SK-N-SH (cell line): Measurements from ENCODE around the gene GALNT4. TPM values are rescaled to one million over a fixed set of nuclear protein-coding genes. Genes with fewer than 3 reads are reported as not detected.

ENCODE experiments used
- CTCF ChIA-PET: fragments of 300-600, 350-600 bp; formaldehyde crosslinking; extraction: SDS; loops from one replicate; lab custom pipeline; 2021; lab: Yijun Ruan, JAX
- POLR2A ChIA-PET: fragments of 350-600 bp; sonication (Branson Sonifier 250); formaldehyde crosslinking; extraction: SDS; loops from one replicate; lab custom pipeline; 2020; ENCODE audit warnings: antibody characterized with exemption, inconsistent platforms; lab: Yijun Ruan, JAX
- DNase-seq: peaks from one replicate; pipeline ENCODE4 v3.0.0; 2012
- H2AFZ ChIP-seq: fragments of 200-600 bp; sonication (generic); 2 replicates; pipeline ENCODE4 v1.8.1; 2016; ENCODE audit warnings: antibody characterized with exemption, mild to moderate bottlenecking, low read depth
- H3F3A ChIP-seq: fragments of 200-600 bp; sonication (generic); replicated peaks from 2 replicates; pipeline ENCODE3; 2016; ENCODE audit warnings: antibody characterized with exemption, mild to moderate bottlenecking; ENCODE audit not compliant: insufficient read depth
- H3K27ac ChIP-seq, 2 experiments: fragments of 200-500 bp in 1 of 2; fragments of 200-600 bp in 1 of 2; sonication (Bioruptor generic) in 1 of 2; sonication (generic), shearing (Covaris generic) in 1 of 2; 2 replicates each; pipeline versions ENCODE4 v1.5.1 to v1.6.1; 2014 to 2016; ENCODE audit warnings: low read depth in 2 of 2, inconsistent platforms in 1 of 2, low read length in 1 of 2, mild to moderate bottlenecking in 1 of 2, mixed read lengths in 1 of 2
- H3K27me3 ChIP-seq: fragments of 200-600 bp; sonication (generic), shearing (Covaris generic); 2 replicates; pipeline ENCODE4 v1.6.1; 2016; ENCODE audit warnings: mixed run types; ENCODE audit not compliant: insufficient read depth
- H3K36me3 ChIP-seq, 2 experiments: fragments of 200-500 bp in 1 of 2; fragments of 200-600 bp in 1 of 2; sonication (Bioruptor generic) in 1 of 2; sonication (generic) in 1 of 2; replicated peaks in 1 of 2; 2 replicates each; pipeline versions ENCODE3 to v1.5.1; 2014 to 2016; ENCODE audit warnings: low read length in 1 of 2, mild to moderate bottlenecking in 1 of 2; ENCODE audit not compliant: insufficient read depth in 2 of 2, control insufficient read depth in 1 of 2
- H3K4me1 ChIP-seq, 2 experiments: fragments of 200-500 bp in 1 of 2; fragments of 200-600 bp in 1 of 2; sonication (Bioruptor generic) in 1 of 2; sonication (generic), shearing (Covaris generic) in 1 of 2; 2 replicates each; pipeline versions ENCODE4 v1.5.1 to v1.6.1; 2014 to 2016; ENCODE audit warnings: low read depth in 1 of 2, low read length in 1 of 2, mixed run types in 1 of 2; ENCODE audit not compliant: insufficient read depth in 2 of 2, control insufficient read depth in 1 of 2
- H3K4me2 ChIP-seq: fragments of 200-600 bp; sonication (generic), shearing (Covaris generic); 2 replicates; pipeline ENCODE4 v1.6.1; 2017; ENCODE audit warnings: mixed run types
- H3K4me3 ChIP-seq, 2 experiments: fragments of 200-500 bp in 1 of 2; fragments of 200-600 bp in 1 of 2; sonication (Bioruptor generic) in 1 of 2; sonication (generic), shearing (Covaris generic) in 1 of 2; 2 replicates each; pipeline versions ENCODE4 v1.5.1 to v1.8.1; 2014 to 2016; ENCODE audit warnings: low read depth in 2 of 2, inconsistent platforms in 1 of 2, low read length in 1 of 2, mild to moderate bottlenecking in 1 of 2, mixed read lengths in 1 of 2, moderate library complexity in 1 of 2
- H3K79me2 ChIP-seq: fragments of 200-600 bp; sonication (generic); 2 replicates; pipeline ENCODE4 v1.8.1; 2017; ENCODE audit warnings: mild to moderate bottlenecking; ENCODE audit not compliant: insufficient read depth
- H3K9ac ChIP-seq: fragments of 200-600 bp; sonication (generic); 2 replicates; pipeline ENCODE4 v1.6.1; 2017; ENCODE audit warnings: mixed run types
- H3K9me2 ChIP-seq: fragments of 200-600 bp; sonication (generic); 2 replicates; pipeline ENCODE4 v1.6.1; 2017; ENCODE audit warnings: mixed run types
- H3K9me3 ChIP-seq: fragments of 200-600 bp; sonication (generic); 2 replicates; pipeline ENCODE4 v1.6.1; 2017; ENCODE audit warnings: mixed run types, mild to moderate bottlenecking, moderate library complexity
- H4K20me1 ChIP-seq: fragments of 200-600 bp; sonication (generic); 2 replicates; pipeline ENCODE4 v1.6.1; 2017; ENCODE audit warnings: mild to moderate bottlenecking, mixed run types; ENCODE audit not compliant: insufficient read depth
- ELF1 ChIP-seq: IDR thresholded peaks from 2 replicates; pipeline ENCODE4 v1.4.0; 2012
- EP300 ChIP-seq, 2 experiments: IDR thresholded peaks; 2 replicates each; pipeline versions ENCODE4 v1.4.0 to v1.6.1; 2012; ENCODE audit warnings: borderline replicate concordance in 1 of 2, low read depth in 1 of 2, low read length in 1 of 2
- EZH2phosphoT487 ChIP-seq: fragments of 200-600 bp; sonication (generic); IDR thresholded peaks from 2 replicates; pipeline ENCODE4 v1.6.1; 2017; ENCODE audit warnings: low read depth, mixed run types, mild to moderate bottlenecking, antibody characterized with exemption, moderate library complexity, borderline replicate concordance
- MEF2A ChIP-seq: IDR thresholded peaks from 2 replicates; pipeline ENCODE4 v1.4.0; 2012; ENCODE audit warnings: low read depth, borderline replicate concordance
- NFIC ChIP-seq: IDR thresholded peaks from 2 replicates; pipeline ENCODE4 v1.4.0; 2012; ENCODE audit warnings: borderline replicate concordance
- NRF1 ChIP-seq: IDR thresholded peaks from 2 replicates; pipeline ENCODE4 v1.6.1; 2012; ENCODE audit warnings: low read depth, mild to moderate bottlenecking, low read length
- PBX3 ChIP-seq: IDR thresholded peaks from 2 replicates; pipeline ENCODE4; 2012
- POLR2AphosphoS5 ChIP-seq: IDR thresholded peaks from 2 replicates; pipeline ENCODE4 v1.6.1; 2012; ENCODE audit warnings: low read depth, low read length
- RCOR1 ChIP-seq: fragments of 150-350 bp; IDR thresholded peaks from 2 replicates; pipeline ENCODE4 v1.6.1; 2017; ENCODE audit warnings: antibody characterized with exemption, low read length
- REST ChIP-seq: IDR thresholded peaks from 2 replicates; pipeline ENCODE4 v1.6.1; 2012; ENCODE audit warnings: mild to moderate bottlenecking, low read depth, low read length, moderate library complexity
- RFX5 ChIP-seq: IDR thresholded peaks from 2 replicates; pipeline ENCODE4 v1.6.1; 2012; ENCODE audit warnings: mild to moderate bottlenecking, improper control_type of control experiment, low read length
- SIN3A ChIP-seq: IDR thresholded peaks from 2 replicates; pipeline ENCODE4 v1.6.1; 2012; ENCODE audit warnings: low read depth, mild to moderate bottlenecking, low read length, moderate library complexity, borderline replicate concordance
- SMC3 ChIP-seq: IDR thresholded peaks from 2 replicates; pipeline ENCODE4 v1.6.1; 2012; ENCODE audit warnings: low read depth, low read length, improper control_type of control experiment
- TAF1 ChIP-seq: IDR thresholded peaks from 2 replicates; pipeline ENCODE4 v1.6.1; 2012; ENCODE audit warnings: low read depth, mild to moderate bottlenecking, low read length, moderate library complexity, borderline replicate concordance
- USF1 ChIP-seq: IDR thresholded peaks from 2 replicates; pipeline ENCODE4 v1.4.0; 2012; ENCODE audit warnings: low read depth, borderline replicate concordance
- USF2 ChIP-seq: fragments of 150-350 bp; IDR thresholded peaks from 2 replicates; pipeline ENCODE4 v1.6.1; 2017; ENCODE audit warnings: antibody characterized with exemption, low read length, low read depth, borderline replicate concordance
- YY1 ChIP-seq: IDR thresholded peaks from 2 replicates; pipeline ENCODE4 v1.4.0; 2012; ENCODE audit warnings: low read depth, mild to moderate bottlenecking
- ZBTB33 ChIP-seq: IDR thresholded peaks from 2 replicates; pipeline ENCODE4 v1.4.0; 2012; ENCODE audit warnings: low read depth, borderline replicate concordance
- WGBS: methylation state at CpG from one replicate; pipeline ENCODE4 v1.1.6; 2017; ENCODE audit warnings: low lambda C conversion rate; 5-methylcytosine and 5-hydroxymethylcytosine counted together
- polyA plus RNA-seq, 3 experiments: library from polyadenylated mRNA; depleted of rRNA; stranded (reverse); fragments of >200 nt; gene quantifications; 2 replicates each; pipeline ENCODE4 v1.2.3, GENCODE V29; 2012

Gene GALNT4
- polyA plus RNA-seq, 1 of the 3 experiments (the other 2 are of a cell fraction): 1.1 TPM

GRCh38 chr12:89573051-89573810 is 48.6 kb upstream of the GALNT4 start:
- POLR2A ChIA-PET: no interaction called here
- CTCF ChIA-PET: no interaction called here
- Histone ChIP-seq H3K79me2 (no peaks in the 10 kb centered on the region), H3K27ac (no peak overlapping the region), H2AFZ (no peak overlapping the region), H4K20me1 (no peaks in the 10 kb centered on the region), H3K9ac (no peak overlapping the region), H3K4me1 (peaks cover 7 to 14% of the 10 kb centered on the region in 2 experiments; a peak in 3 of 4 replicates), H3K4me2 (no peak overlapping the region), H3K27me3 (no peaks in the 10 kb centered on the region), H3K36me3 (no peaks in the 10 kb centered on the region), H3F3A (peaks cover 10% of the 10 kb centered on the region), H3K9me3 (no peaks in the 10 kb centered on the region), H3K9me2 (no peaks in the 10 kb centered on the region), H3K4me3 (no peak overlapping the region)
- no peak for TF ChIP-seq EZH2phosphoT487
- TF ChIP-seq ZBTB33: no peak
- no peak for TF ChIP-seq NFIC
- no peak for TF ChIP-seq RCOR1
- TF ChIP-seq USF1: no peak
- TF ChIP-seq POLR2AphosphoS5: no peak
- no peak for TF ChIP-seq TAF1
- no peak for TF ChIP-seq SIN3A
- TF ChIP-seq ELF1: no peak
- no peak for TF ChIP-seq REST
- TF ChIP-seq SMC3: no peak
- no peak for TF ChIP-seq EP300 (IDR thresholded peaks at IDR 0.05; ENCODE audit: borderline replicate concordance in 1 of 2, low read depth in 1 of 2, low read length in 1 of 2)
- TF ChIP-seq RFX5: no peak
- no peak for TF ChIP-seq YY1
- TF ChIP-seq MEF2A: no peak
- no peak for TF ChIP-seq PBX3
- TF ChIP-seq NRF1: no peak
- TF ChIP-seq USF2: no peak
- no peak for DNase-seq
- WGBS: 83% methylated on average over 5 of the region's 5 CpGs
